ENCODE data around the gene ALDH7A1.

DNA sequence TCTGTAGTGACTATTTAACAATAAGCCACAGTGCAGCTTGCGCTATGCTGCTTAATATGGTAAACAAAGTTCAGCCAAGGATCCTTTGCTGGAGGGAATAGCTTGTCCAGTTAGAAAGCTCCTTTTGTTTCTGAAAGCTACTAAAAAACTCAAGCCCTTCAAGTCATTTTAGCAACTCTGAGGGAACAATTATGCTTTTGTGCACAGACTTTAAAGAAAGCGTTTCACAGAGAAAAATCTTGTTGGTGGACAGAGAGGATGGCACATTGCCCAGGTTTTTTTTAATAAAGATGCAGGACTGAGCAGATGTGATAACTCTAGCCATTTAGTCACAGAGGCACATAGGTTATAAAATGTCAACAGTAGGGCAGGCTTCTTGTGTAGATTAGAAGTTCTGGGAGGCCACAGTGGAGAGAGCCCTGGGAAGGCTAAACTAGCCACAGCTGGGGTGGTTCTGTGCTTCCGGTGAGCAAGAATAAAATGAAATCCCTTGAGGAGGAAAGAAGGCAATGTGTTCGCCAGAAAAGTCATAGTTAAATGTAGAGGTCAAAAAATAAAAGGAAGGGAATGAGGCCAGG is 63.4 kb downstream of the ALDH7A1 start:
- TF ChIP-seq EZH2 (IDR thresholded peaks at IDR 0.05; ENCODE audit: borderline replicate concordance, low read depth, low read length, severe bottlenecking): no peak
- TF ChIP-seq, protein P1, sequence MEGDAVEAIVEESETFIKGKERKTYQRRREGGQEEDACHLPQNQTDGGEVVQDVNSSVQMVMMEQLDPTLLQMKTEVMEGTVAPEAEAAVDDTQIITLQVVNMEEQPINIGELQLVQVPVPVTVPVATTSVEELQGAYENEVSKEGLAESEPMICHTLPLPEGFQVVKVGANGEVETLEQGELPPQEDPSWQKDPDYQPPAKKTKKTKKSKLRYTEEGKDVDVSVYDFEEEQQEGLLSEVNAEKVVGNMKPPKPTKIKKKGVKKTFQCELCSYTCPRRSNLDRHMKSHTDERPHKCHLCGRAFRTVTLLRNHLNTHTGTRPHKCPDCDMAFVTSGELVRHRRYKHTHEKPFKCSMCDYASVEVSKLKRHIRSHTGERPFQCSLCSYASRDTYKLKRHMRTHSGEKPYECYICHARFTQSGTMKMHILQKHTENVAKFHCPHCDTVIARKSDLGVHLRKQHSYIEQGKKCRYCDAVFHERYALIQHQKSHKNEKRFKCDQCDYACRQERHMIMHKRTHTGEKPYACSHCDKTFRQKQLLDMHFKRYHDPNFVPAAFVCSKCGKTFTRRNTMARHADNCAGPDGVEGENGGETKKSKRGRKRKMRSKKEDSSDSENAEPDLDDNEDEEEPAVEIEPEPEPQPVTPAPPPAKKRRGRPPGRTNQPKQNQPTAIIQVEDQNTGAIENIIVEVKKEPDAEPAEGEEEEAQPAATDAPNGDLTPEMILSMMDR (IDR thresholded peaks at IDR 0.05; ENCODE audit: borderline replicate concordance, extremely low read depth, low read length, poor library complexity, severe bottlenecking): no peak

Measured in DND-41 (cell line).